Measurements from ENCODE around the gene NGLY1. TPM values are rescaled to one million over a fixed set of nuclear protein-coding genes. Genes with fewer than 3 reads are reported as not detected.

The NGLY1 gene
- total RNA-seq, 1 experiment from 2014 or later = 29.4 TPM

DNA sequence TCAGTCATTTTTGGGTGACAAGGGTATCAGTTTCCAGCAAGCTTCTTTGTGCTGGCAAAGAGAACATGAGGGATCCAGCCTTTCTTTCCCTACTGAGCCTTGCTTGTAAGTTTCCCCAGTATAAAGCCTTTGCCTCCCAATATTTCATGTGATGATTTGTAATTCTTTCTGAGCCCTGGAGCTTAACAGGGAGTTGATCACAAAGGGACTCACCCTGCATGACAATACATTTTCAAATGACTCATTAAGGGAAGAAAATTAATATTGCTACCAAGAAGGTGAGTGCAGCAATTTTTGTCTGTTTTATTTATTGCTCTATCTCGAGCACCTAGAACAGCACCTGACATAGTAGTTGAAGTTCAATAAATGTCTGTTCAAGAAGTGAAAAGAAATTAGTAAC, 34.4 kb upstream of the NGLY1 start:
- TF ChIP-seq ZNF274 (IDR thresholded peaks at IDR 0.05; ENCODE audit: low read depth, low read length) (no peak), JUND (IDR thresholded peaks at IDR 0.05) (no peak), CBX3 (IDR thresholded peaks at IDR 0.05; ENCODE audit: low read depth) (no peak), SIN3A (IDR thresholded peaks at IDR 0.05; ENCODE audit: low read depth) (no peak), EZH2phosphoT487 (IDR thresholded peaks at IDR 0.05; ENCODE audit: borderline replicate concordance) (no peak), RAD21 (IDR thresholded peaks at IDR 0.05; ENCODE audit: low read depth) (no peak), ZFX (IDR thresholded peaks at IDR 0.05) (no peak), ELF1 (IDR thresholded peaks at IDR 0.05; ENCODE audit: borderline replicate concordance, low read depth) (no peak), EGR1 (IDR thresholded peaks at IDR 0.05; ENCODE audit: low read depth) (no peak), SP1 (IDR thresholded peaks at IDR 0.05; ENCODE audit: low read depth) (no peak), POLR2A (IDR thresholded peaks at IDR 0.05; ENCODE audit: borderline replicate concordance, extremely low read depth, insufficient read depth, insufficient read length) (no peak), SRF (IDR thresholded peaks at IDR 0.05; ENCODE audit: low read depth) (no peak), FOSL1 (IDR thresholded peaks at IDR 0.05; ENCODE audit: low read depth) (no peak), EZH2 (IDR thresholded peaks at IDR 0.05) (no peak), YY1 (IDR thresholded peaks at IDR 0.05; ENCODE audit: extremely low read depth, insufficient replicate concordance, low read depth, low read length) (no peak), TCF7L2 (IDR thresholded peaks at IDR 0.05; ENCODE audit: borderline replicate concordance, extremely low read depth, insufficient read depth, insufficient read length) (no peak)
- TF ChIP-seq, protein P1, sequence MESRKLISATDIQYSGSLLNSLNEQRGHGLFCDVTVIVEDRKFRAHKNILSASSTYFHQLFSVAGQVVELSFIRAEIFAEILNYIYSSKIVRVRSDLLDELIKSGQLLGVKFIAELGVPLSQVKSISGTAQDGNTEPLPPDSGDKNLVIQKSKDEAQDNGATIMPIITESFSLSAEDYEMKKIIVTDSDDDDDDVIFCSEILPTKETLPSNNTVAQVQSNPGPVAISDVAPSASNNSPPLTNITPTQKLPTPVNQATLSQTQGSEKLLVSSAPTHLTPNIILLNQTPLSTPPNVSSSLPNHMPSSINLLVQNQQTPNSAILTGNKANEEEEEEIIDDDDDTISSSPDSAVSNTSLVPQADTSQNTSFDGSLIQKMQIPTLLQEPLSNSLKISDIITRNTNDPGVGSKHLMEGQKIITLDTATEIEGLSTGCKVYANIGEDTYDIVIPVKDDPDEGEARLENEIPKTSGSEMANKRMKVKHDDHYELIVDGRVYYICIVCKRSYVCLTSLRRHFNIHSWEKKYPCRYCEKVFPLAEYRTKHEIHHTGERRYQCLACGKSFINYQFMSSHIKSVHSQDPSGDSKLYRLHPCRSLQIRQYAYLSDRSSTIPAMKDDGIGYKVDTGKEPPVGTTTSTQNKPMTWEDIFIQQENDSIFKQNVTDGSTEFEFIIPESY (IDR thresholded peaks at IDR 0.05; ENCODE audit: extremely low read depth, insufficient replicate concordance, low read length) = no peak
- TF ChIP-seq, protein P2, sequence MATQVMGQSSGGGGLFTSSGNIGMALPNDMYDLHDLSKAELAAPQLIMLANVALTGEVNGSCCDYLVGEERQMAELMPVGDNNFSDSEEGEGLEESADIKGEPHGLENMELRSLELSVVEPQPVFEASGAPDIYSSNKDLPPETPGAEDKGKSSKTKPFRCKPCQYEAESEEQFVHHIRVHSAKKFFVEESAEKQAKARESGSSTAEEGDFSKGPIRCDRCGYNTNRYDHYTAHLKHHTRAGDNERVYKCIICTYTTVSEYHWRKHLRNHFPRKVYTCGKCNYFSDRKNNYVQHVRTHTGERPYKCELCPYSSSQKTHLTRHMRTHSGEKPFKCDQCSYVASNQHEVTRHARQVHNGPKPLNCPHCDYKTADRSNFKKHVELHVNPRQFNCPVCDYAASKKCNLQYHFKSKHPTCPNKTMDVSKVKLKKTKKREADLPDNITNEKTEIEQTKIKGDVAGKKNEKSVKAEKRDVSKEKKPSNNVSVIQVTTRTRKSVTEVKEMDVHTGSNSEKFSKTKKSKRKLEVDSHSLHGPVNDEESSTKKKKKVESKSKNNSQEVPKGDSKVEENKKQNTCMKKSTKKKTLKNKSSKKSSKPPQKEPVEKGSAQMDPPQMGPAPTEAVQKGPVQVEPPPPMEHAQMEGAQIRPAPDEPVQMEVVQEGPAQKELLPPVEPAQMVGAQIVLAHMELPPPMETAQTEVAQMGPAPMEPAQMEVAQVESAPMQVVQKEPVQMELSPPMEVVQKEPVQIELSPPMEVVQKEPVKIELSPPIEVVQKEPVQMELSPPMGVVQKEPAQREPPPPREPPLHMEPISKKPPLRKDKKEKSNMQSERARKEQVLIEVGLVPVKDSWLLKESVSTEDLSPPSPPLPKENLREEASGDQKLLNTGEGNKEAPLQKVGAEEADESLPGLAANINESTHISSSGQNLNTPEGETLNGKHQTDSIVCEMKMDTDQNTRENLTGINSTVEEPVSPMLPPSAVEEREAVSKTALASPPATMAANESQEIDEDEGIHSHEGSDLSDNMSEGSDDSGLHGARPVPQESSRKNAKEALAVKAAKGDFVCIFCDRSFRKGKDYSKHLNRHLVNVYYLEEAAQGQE (IDR thresholded peaks at IDR 0.05; ENCODE audit: low read depth) = no peak
- TF ChIP-seq, protein P3, sequence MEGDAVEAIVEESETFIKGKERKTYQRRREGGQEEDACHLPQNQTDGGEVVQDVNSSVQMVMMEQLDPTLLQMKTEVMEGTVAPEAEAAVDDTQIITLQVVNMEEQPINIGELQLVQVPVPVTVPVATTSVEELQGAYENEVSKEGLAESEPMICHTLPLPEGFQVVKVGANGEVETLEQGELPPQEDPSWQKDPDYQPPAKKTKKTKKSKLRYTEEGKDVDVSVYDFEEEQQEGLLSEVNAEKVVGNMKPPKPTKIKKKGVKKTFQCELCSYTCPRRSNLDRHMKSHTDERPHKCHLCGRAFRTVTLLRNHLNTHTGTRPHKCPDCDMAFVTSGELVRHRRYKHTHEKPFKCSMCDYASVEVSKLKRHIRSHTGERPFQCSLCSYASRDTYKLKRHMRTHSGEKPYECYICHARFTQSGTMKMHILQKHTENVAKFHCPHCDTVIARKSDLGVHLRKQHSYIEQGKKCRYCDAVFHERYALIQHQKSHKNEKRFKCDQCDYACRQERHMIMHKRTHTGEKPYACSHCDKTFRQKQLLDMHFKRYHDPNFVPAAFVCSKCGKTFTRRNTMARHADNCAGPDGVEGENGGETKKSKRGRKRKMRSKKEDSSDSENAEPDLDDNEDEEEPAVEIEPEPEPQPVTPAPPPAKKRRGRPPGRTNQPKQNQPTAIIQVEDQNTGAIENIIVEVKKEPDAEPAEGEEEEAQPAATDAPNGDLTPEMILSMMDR (IDR thresholded peaks at IDR 0.05 in 2 of 3, conservative IDR thresholded peaks at IDR 0.05 in 1 of 3; ENCODE audit: borderline replicate concordance in 1 of 3, insufficient read depth in 1 of 3, low read depth in 2 of 3, low read length in 2 of 3) = no peak
- CTCF ChIA-PET = no interaction called here

More for the DNA sequence above, 34.4 kb upstream of the NGLY1 start:
- Histone ChIP-seq H2AFZ (ENCODE audit: low read depth, low read length, poor library complexity, severe bottlenecking) (no peak overlapping the region), H3K4me3 (replicated peaks in 1 of 2; ENCODE audit: low read depth in 1 of 2, low read length in 2 of 2) (no peak overlapping the region), H3K9me3 (ENCODE audit: control insufficient read depth in 1 of 2, insufficient read depth in 1 of 2, low read depth in 1 of 2, low read length in 2 of 2) (no peaks in the 10 kb centered on the region), H3K36me3 (ENCODE audit: control insufficient read depth in 1 of 2, insufficient read depth in 2 of 2, low read length in 2 of 2) (no peaks in the 10 kb centered on the region), H4K20me1 (ENCODE audit: insufficient read depth) (no peaks in the 10 kb centered on the region), H3K4me1 (ENCODE audit: control insufficient read depth in 1 of 2, insufficient read depth in 2 of 2, low read length in 2 of 2) (peaks cover 0 to 6% of the 10 kb centered on the region in 2 experiments; a peak in 1 of 4 replicates), H3K27me3 (ENCODE audit: insufficient read depth, low read length) (no peaks in the 10 kb centered on the region; the same call in none of the 2 replicates), H3K27ac (ENCODE audit: low read depth, low read length) (no peak overlapping the region), H3K9me2 (ENCODE audit: insufficient read depth) (no peaks in the 10 kb centered on the region), H3K9ac (ENCODE audit: low read length) (no peak overlapping the region), H3K4me2 (ENCODE audit: low read length) (no peak overlapping the region), H3K79me2 (ENCODE audit: insufficient read depth, low read length) (no peaks in the 10 kb centered on the region)
- intact Hi-C loops (cut with micrococcal nuclease) = no loop called here
- ATAC-seq (no peak), DNase-seq (ENCODE audit: low read depth, low spot score) (no peak)
- BruUV-seq (replicated peaks) = no TSS peak
- POLR2A ChIA-PET = no interaction called here
- RAD21 ChIA-PET (ENCODE audit: low non-redundant PET in 1 of 2, low total read pairs in 2 of 2, uncharacterized antibody in 2 of 2, unreplicated experiment in 2 of 2) = no interaction called here
